Bronchial epithelial cell (primary cell): ENCODE measurements around the gene MRFAP1. TPM values are rescaled to one million over a fixed set of nuclear protein-coding genes. Genes with fewer than 3 reads are reported as not detected.
"Not testable (repeated sequence)": the region's sequence is repeated elsewhere in the genome, so short reads cannot be mapped to it uniquely, and the experiment has no call there.

ENCODE experiments used
- DNase-seq: peaks from one replicate; pipeline ENCODE4 v3.0.0-alpha.2; 2010; ENCODE audit warnings: low read depth
- FAIRE-seq: peaks from 2 replicates; lab custom pipeline; 2011; peaks lifted over from hg19 to GRCh38; lab: Jason Lieb, UNC
- H3K27me3 ChIP-seq: 2 replicates; pipeline ENCODE4 v1.5.1; 2011; ENCODE audit warnings: low read length; ENCODE audit not compliant: control insufficient read depth, insufficient read depth
- H3K36me3 ChIP-seq: 2 replicates; pipeline ENCODE4 v1.5.1; 2011; ENCODE audit warnings: low read length; ENCODE audit not compliant: control insufficient read depth, insufficient read depth
- H3K4me3 ChIP-seq: 2 replicates; pipeline ENCODE4 v1.5.1; 2011; ENCODE audit warnings: mild to moderate bottlenecking, low read depth, low read length, control low read depth
- total RNA-seq: library from RNA; depleted of rRNA; stranded (reverse); fragments of >200 nt; gene quantifications from 2 replicates; pipeline ENCODE4 v1.2.1, GENCODE V29; 2014
- TF ChIP-seq, protein P1 (sequence below): IDR thresholded peaks from 2 replicates; pipeline ENCODE4 v1.5.1; 2011; ENCODE audit warnings: mild to moderate bottlenecking, moderate library complexity, low read length, control low read depth, inconsistent platforms; ENCODE audit not compliant: insufficient read depth, severe bottlenecking

Gene MRFAP1
- total RNA-seq, 1 donor from 2014 or later, result 69.5 TPM

DNA sequence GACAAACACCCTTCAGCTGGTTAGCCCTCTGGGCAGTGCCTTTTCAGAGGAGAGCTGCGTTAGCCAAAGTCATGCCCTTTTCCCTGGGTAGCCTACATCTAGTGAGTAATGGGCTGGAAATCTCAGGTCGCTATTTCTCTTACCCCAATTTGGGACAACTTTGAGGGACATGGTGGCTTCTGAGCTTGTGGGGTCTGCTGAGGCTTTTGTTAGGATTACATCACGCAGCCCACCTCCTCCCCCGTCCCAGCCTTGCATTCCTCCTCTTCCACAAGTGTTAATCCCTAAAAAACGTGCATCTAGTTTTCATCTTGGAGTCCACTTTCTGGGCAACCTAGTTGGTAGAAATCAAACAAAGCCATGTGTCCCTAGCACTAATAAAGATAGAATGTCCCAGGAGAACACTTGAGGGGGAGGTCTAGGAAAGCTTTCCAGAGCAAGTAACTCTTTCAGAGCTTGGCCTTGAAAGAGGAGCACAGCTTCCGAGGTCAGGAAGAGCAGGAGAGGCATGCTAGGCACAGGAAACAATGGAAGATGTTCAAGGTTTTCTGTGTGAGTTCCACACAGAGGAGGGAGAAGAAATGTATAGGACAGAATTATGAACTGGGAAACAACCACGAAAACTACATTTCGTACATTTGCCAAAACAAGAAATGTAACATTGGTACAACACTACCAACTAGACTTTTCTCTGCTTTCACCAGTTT, 2.8 kb downstream of the MRFAP1 start:
- Histone ChIP-seq H3K27me3 (no peaks in the 10 kb centered on the region), H3K36me3 (peaks cover 7% of the 10 kb centered on the region), H3K4me3 (no peak overlapping the region)
- TF ChIP-seq, protein P1, sequence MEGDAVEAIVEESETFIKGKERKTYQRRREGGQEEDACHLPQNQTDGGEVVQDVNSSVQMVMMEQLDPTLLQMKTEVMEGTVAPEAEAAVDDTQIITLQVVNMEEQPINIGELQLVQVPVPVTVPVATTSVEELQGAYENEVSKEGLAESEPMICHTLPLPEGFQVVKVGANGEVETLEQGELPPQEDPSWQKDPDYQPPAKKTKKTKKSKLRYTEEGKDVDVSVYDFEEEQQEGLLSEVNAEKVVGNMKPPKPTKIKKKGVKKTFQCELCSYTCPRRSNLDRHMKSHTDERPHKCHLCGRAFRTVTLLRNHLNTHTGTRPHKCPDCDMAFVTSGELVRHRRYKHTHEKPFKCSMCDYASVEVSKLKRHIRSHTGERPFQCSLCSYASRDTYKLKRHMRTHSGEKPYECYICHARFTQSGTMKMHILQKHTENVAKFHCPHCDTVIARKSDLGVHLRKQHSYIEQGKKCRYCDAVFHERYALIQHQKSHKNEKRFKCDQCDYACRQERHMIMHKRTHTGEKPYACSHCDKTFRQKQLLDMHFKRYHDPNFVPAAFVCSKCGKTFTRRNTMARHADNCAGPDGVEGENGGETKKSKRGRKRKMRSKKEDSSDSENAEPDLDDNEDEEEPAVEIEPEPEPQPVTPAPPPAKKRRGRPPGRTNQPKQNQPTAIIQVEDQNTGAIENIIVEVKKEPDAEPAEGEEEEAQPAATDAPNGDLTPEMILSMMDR, result no peak
- FAIRE-seq (no peak), DNase-seq (no peak)

DNA sequence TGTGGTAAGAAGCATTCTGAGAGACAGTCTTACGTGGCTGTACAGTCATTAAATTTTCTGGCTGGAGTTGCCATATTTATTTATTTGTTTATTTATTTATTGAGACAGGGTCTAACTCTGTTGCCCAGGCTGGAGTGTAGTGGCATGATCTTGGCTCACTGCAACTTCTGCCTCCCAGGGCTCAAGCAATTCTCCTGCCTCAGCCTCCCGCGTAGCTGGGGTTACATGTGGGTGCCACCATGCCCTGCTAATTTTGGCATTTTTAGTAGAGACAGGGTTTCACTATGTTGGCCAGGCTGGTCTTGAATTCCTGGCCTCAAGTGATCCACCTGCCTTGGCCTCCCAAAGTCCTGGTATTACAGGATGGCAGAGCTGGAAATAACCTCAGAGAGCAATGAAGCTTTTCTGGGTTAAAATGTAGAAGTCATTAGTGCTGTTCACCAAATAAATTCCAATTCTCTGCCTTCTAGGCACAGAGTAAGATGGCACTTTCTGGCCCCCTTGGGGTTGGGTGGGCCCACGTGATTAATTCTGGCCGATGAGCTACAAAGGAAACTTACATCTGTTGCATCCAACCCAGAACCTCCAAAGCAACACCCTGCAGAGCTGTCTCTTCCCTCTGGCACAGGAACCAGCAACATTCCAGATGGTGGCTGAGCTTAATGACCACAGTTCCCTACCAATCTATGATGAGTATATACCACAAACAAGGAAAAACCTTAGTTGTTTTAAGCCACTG, 4.5 kb downstream of the MRFAP1 start:
- Histone ChIP-seq H3K27me3 (no peaks in the 10 kb centered on the region), H3K4me3 (no peak overlapping the region), H3K36me3 (peaks cover 7% of the 10 kb centered on the region)
- DNase-seq (no peak), FAIRE-seq (no peak)
- TF ChIP-seq, protein P1, result no peak

DNA sequence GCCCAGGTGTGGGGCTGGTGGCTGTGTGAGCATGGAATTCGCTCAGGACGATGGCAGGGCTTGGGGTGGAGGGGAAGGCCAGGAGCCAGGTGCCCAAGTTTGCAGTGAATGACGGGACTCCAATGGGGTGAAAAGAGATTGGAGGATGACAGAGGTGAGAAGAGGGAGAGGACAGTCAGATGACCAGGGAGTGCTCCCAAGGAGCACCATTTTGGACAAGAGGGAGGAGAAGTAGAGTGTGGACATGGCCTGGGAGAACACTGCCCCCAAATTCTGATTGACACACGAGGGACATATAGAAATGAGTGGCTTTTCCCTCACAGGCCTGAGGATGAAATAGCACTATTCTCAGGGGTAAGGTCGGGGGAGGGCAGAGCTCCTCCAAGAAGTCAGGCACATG, 6.7 kb downstream of the MRFAP1 start:
- Histone ChIP-seq H3K36me3 (peaks cover 7% of the 10 kb centered on the region), H3K4me3 (no peak overlapping the region), H3K27me3 (no peaks in the 10 kb centered on the region)
- TF ChIP-seq, protein P1, result no peak
- DNase-seq, result no peak
- no peak for FAIRE-seq

DNA sequence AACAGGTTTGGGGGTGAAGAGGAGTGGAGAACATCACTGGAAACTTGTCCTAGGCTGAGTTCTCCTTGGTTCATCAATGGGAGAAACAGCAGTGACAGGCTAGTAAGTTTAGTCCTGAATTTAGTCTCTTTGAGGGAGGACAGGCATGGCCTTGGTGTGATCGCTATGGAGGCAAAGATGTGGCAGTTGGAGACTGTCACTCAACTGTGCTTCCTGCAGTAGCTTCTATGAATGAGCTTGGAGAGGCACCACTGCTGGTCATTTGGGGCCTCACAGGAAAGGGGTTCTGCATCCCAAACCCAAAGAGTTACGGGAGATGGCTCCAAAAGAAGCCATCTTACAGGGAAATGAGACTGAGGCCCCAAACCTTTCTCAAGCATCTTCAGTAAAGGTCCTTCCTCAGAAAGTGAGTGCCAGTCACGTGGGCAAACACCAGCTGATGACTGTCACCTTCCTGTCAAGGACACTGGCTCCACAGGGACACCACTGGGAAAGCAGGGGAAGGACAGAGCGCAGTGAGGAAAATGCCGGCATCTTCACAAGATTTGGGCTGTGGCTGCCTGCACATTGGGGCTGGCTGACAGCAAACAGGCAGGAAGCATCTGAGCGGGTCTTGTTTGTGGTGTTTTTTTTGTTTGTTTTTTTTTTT, 7.2 kb downstream of the MRFAP1 start:
- TF ChIP-seq, protein P1, result no peak
- DNase-seq (no peak), FAIRE-seq (peak; percentile 23)

DNA sequence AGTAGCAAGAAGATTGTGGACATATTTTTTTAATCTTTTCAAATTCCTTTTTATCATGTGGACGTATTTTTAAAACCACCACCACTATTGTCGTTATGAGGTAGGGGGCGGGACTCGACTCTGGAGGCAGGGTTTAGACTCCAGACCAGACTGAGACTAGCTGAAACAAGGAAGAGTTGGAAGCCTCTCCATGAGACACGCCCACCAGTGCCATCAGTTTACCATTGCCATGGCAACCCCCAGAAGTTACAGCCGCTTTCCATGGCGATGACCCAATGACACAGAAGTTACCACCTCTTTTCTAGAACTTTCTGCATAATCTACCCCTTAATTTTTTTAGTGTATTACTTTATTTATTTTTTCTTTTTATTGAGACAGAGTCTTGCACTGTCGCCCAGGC, 8.7 kb downstream of the MRFAP1 start:
- no peak for FAIRE-seq

More for the DNA sequence above, 7.2 kb downstream of the MRFAP1 start:
- H3K27me3 ChIP-seq, result no peaks in the 10 kb centered on the region
- peaks cover 5% of the 10 kb centered on the region for H3K36me3 ChIP-seq
- no peak overlapping the region for H3K4me3 ChIP-seq

DNA sequence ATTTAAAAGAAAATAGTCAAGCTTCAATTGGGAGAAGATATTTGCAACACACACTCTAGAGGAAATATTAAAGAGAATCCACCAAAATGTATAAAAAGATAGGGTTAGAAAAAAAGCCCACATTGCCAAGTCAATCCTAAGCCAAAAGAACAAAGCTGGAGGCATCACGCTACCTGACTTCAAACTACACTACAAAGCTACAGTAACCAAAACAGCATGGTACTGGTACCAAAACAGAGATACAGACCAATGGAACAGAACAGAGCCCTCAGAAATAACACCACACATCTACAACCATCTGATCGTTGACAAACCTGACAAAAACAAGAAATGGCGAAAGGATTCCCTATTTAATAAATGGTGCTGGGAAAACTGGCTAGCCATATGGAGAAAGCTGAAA, 13.7 kb downstream of the MRFAP1 start:
- not testable (repeated sequence) for DNase-seq, FAIRE-seq, H3K4me3 ChIP-seq, H3K27me3 ChIP-seq, H3K36me3 ChIP-seq

More for the DNA sequence above, 8.7 kb downstream of the MRFAP1 start:
- Histone ChIP-seq H3K4me3 (no peak overlapping the region), H3K36me3 (no peaks in the 10 kb centered on the region), H3K27me3 (no peaks in the 10 kb centered on the region)
- TF ChIP-seq, protein P1, result no peak
- no peak for DNase-seq

DNA sequence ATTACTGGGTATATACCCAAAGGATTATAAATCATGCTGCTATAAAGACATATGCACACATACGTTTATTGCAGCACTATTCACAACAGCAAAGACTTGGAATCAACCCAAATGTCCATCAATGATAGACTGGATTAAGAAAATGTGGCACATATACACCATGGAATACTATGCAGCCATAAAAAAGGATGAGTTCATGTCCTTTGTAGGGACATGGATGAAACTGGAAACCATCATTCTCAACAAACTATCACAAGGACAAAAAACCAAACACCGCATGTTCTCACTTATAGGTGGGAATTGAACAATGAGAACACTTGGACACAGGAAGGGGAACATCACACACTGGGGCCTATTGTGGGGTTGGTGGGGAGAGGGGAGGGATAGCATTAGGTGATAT, 14.8 kb downstream of the MRFAP1 start:
- DNase-seq, FAIRE-seq, H3K36me3 ChIP-seq, H3K4me3 ChIP-seq, H3K27me3 ChIP-seq: not testable (repeated sequence)
